IMR-90 (cell line): ENCODE measurements around the gene PRTFDC1.
"Not testable (repeated sequence)": the region's sequence is repeated elsewhere in the genome, so short reads cannot be mapped to it uniquely, and the experiment has no call there.

Experiments
- BHLHE40 ChIP-seq: fragments of 150-350 bp; IDR thresholded peaks from 2 replicates; pipeline ENCODE4 v1.6.1; 2016; ENCODE audit warnings: mild to moderate bottlenecking, low read depth, low read length
- CEBPB ChIP-seq: IDR thresholded peaks from 2 replicates; pipeline ENCODE4 v1.6.1; 2012; ENCODE audit warnings: low read depth, low read length, improper control_type of control experiment
- CTCF ChIP-seq: conservative IDR thresholded peaks from 2 replicates; pipeline ENCODE4 v1.5.1; 2012; ENCODE audit warnings: mild to moderate bottlenecking, low read depth, low read length, improper control_type of control experiment
- ELK1 ChIP-seq: fragments of 150-350 bp; IDR thresholded peaks from 2 replicates; pipeline ENCODE4 v1.6.1; 2016; ENCODE audit warnings: low read depth, mild to moderate bottlenecking, low read length, moderate library complexity, borderline replicate concordance
- FOS ChIP-seq: fragments of 150-350 bp; IDR thresholded peaks from 2 replicates; pipeline ENCODE4 v1.6.1; 2016; ENCODE audit warnings: low read depth, low read length
- MAFK ChIP-seq: IDR thresholded peaks from 2 replicates; pipeline ENCODE4 v1.6.1; 2012; ENCODE audit warnings: low read depth, low read length, improper control_type of control experiment
- NFE2L2 ChIP-seq: fragments of 150-350 bp; IDR thresholded peaks from 2 replicates; pipeline ENCODE4 v1.6.1; 2016; ENCODE audit warnings: low read depth, mild to moderate bottlenecking, low read length
- POLR2A ChIP-seq: IDR thresholded peaks from 2 replicates; pipeline ENCODE4 v1.6.1; 2012; ENCODE audit warnings: mild to moderate bottlenecking, low read depth, low read length
- RAD21 ChIP-seq: IDR thresholded peaks from 2 replicates; pipeline ENCODE4 v1.6.1; 2012; ENCODE audit warnings: low read length, improper control_type of control experiment
- RCOR1 ChIP-seq: IDR thresholded peaks from 2 replicates; pipeline ENCODE4 v1.6.1; 2012; ENCODE audit warnings: mild to moderate bottlenecking, low read length, improper control_type of control experiment; ENCODE audit not compliant: insufficient replicate concordance
- RFX5 ChIP-seq: IDR thresholded peaks from 2 replicates; pipeline ENCODE4 v1.8.0; 2012; ENCODE audit warnings: low read depth, mild to moderate bottlenecking, low read length, moderate library complexity
- SMC3 ChIP-seq: fragments of 150-350 bp; IDR thresholded peaks from 2 replicates; pipeline ENCODE4 v1.6.1; 2016; ENCODE audit warnings: low read depth, mild to moderate bottlenecking, antibody characterized with exemption, low read length, moderate library complexity
- USF2 ChIP-seq: fragments of 150-350 bp; IDR thresholded peaks from 2 replicates; pipeline ENCODE4 v1.6.1; 2017; ENCODE audit warnings: mild to moderate bottlenecking, antibody characterized with exemption, low read length, low read depth

DNA sequence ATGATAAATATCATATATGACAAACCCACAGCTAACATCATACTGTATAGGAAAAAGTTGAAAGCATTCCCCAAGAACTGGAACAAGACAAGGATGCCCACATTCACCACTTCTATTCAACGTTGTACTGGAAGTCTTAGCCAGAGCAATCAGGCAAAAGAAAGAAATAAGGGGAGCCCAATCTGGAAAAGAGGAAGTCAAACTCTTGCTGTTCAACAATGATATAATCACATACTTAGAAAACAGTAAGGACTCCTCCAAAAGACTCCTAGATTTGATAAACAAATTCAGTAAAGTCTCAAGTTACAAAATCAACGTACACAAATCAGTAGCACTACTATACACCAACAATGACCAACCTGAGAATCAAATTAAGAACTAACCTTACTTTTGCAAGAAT lies 114.6 kb downstream of the PRTFDC1 start:
- not testable (repeated sequence) for TF ChIP-seq CTCF, POLR2A, RAD21, USF2, FOS, SMC3, NFE2L2, CEBPB, BHLHE40, MAFK, ELK1, RFX5, RCOR1
